IMR-90 (cell line): Measurements from ENCODE around the gene TSHZ1. TPM values are rescaled to one million over a fixed set of nuclear protein-coding genes. Genes with fewer than 3 reads are reported as not detected.

Experiments used
- ATAC-seq: fragments of 200-7000 bp; cut with Tn5 transposase; 2 replicates; pipeline ENCODE4 v1.9.1; 2020; ENCODE audit warnings: low read depth, mild to moderate bottlenecking, moderate library complexity
- BruUV-seq: library from RNA; stranded (reverse); fragments of 400-500 nt; replicated peaks from 2 replicates; lab custom pipeline; 2021; lab: Mats Ljungman, UMichigan
- CTCF ChIA-PET: fragments of 300-600 bp; formaldehyde crosslinking; extraction: SDS; loops from one replicate; lab custom pipeline; 2021; ENCODE audit warnings: antibody characterized with exemption; lab: Yijun Ruan, JAX
- POLR2A ChIA-PET: fragments of 300-600 bp; sonication (Branson Sonifier 250); formaldehyde crosslinking; loops from one replicate; lab custom pipeline; 2022; ENCODE audit warnings: antibody characterized with exemption; ENCODE audit not compliant: unreplicated experiment; lab: Charles Lee
- DNase-seq: peaks from one replicate; pipeline ENCODE4 v3.0.0; 2013
- H2AFZ ChIP-seq: replicated peaks from 2 replicates; pipeline ENCODE3; 2013; ENCODE audit warnings: low read length, mild to moderate bottlenecking; ENCODE audit not compliant: poor library complexity
- H2AK5ac ChIP-seq: 2 replicates; pipeline ENCODE4 v1.6.1; 2013; ENCODE audit warnings: low read depth, low read length, inconsistent platforms
- H2AK9ac ChIP-seq: replicated peaks from 2 replicates; pipeline ENCODE3; 2013; ENCODE audit warnings: mild to moderate bottlenecking, low read depth, low read length, moderate library complexity; ENCODE audit not compliant: poor library complexity
- H2BK120ac ChIP-seq: 2 replicates; pipeline ENCODE4 v1.6.1; 2013; ENCODE audit warnings: low read depth, low read length, inconsistent platforms
- H2BK15ac ChIP-seq: 3 replicates; pipeline ENCODE4 v1.6.1; 2013; ENCODE audit warnings: low read depth, low read length, inconsistent platforms
- H2BK20ac ChIP-seq: 2 replicates; pipeline ENCODE4 v1.6.1; 2013; ENCODE audit warnings: low read depth, mild to moderate bottlenecking, inconsistent platforms, low read length, moderate library complexity
- H2BK5ac ChIP-seq: 2 replicates; pipeline ENCODE4 v1.6.1; 2013; ENCODE audit warnings: mild to moderate bottlenecking, low read depth, low read length, inconsistent platforms; ENCODE audit not compliant: poor library complexity, severe bottlenecking
- H3K14ac ChIP-seq: replicated peaks from 2 replicates; pipeline ENCODE4 v1.6.1; 2013; ENCODE audit warnings: low read depth, low read length, inconsistent platforms
- H3K18ac ChIP-seq: 2 replicates; pipeline ENCODE4 v1.6.1; 2013; ENCODE audit warnings: low read depth, low read length, control low read depth
- H3K23ac ChIP-seq: 2 replicates; pipeline ENCODE4 v1.6.1; 2013; ENCODE audit warnings: low read depth, low read length, inconsistent platforms
- H3K27ac ChIP-seq: 2 replicates; pipeline ENCODE4 v1.5.1; 2013; ENCODE audit warnings: mild to moderate bottlenecking, control low read depth, low read length; ENCODE audit not compliant: insufficient read depth
- H3K27me3 ChIP-seq: 2 replicates; pipeline ENCODE4 v1.6.1; 2013; ENCODE audit warnings: low read length; ENCODE audit not compliant: control insufficient read depth, insufficient read depth
- H3K36me3 ChIP-seq: 2 replicates; pipeline ENCODE4 v1.6.1; 2013; ENCODE audit warnings: low read length, mixed read lengths; ENCODE audit not compliant: control insufficient read depth, insufficient read depth
- H3K4ac ChIP-seq: 2 replicates; pipeline ENCODE4 v1.6.1; 2013; ENCODE audit warnings: low read depth, low read length, inconsistent platforms
- H3K4me1 ChIP-seq: 2 replicates; pipeline ENCODE4 v1.6.1; 2013; ENCODE audit warnings: low read length, mixed read lengths; ENCODE audit not compliant: control insufficient read depth, insufficient read depth
- H3K4me2 ChIP-seq: 2 replicates; pipeline ENCODE4 v1.6.1; 2013; ENCODE audit warnings: low read depth, mild to moderate bottlenecking, control low read depth, low read length, moderate library complexity
- H3K4me3 ChIP-seq: 2 replicates; pipeline ENCODE4 v1.5.1; 2013; ENCODE audit warnings: low read depth, mild to moderate bottlenecking, control low read depth, low read length, moderate library complexity; ENCODE audit not compliant: insufficient read depth
- H3K56ac ChIP-seq: 2 replicates; pipeline ENCODE4 v1.6.1; 2013; ENCODE audit warnings: low read length, inconsistent platforms; ENCODE audit not compliant: insufficient read depth; ENCODE audit errors: extremely low read depth
- H3K79me1 ChIP-seq, 2 experiments: 2 replicates each; pipeline ENCODE4 v1.6.1; 2013; ENCODE audit warnings: low read length in 2 of 2, inconsistent platforms in 1 of 2, low read depth in 1 of 2
- H3K9ac ChIP-seq: 2 replicates; pipeline ENCODE4 v1.6.1; 2013; ENCODE audit warnings: low read depth, low read length, control low read depth
- H3K9me1 ChIP-seq: 2 replicates; pipeline ENCODE4 v1.6.1; 2013; ENCODE audit warnings: low read length, inconsistent platforms; ENCODE audit not compliant: insufficient read depth
- H3K9me3 ChIP-seq: 2 replicates; pipeline ENCODE4 v1.6.1; 2013; ENCODE audit warnings: low read length; ENCODE audit not compliant: control insufficient read depth, insufficient read depth
- H4K20me1 ChIP-seq: 2 replicates; pipeline ENCODE4 v1.6.1; 2013; ENCODE audit warnings: low read length, inconsistent platforms; ENCODE audit not compliant: insufficient read depth
- H4K5ac ChIP-seq: 2 replicates; pipeline ENCODE4 v1.6.1; 2013; ENCODE audit warnings: mild to moderate bottlenecking, low read depth, low read length, control low read depth
- H4K8ac ChIP-seq, 2 experiments: 2 replicates each; pipeline ENCODE4 v1.6.1; 2013; ENCODE audit warnings: low read depth in 2 of 2, low read length in 2 of 2, control low read depth in 1 of 2, inconsistent platforms in 1 of 2
- H4K91ac ChIP-seq: 2 replicates; pipeline ENCODE4 v1.6.1; 2013; ENCODE audit warnings: low read depth, low read length, inconsistent platforms; ENCODE audit not compliant: insufficient read depth
- FOS ChIP-seq: fragments of 150-350 bp; IDR thresholded peaks from 2 replicates; pipeline ENCODE4 v1.6.1; 2016; ENCODE audit warnings: low read depth, low read length
- MAFK ChIP-seq: IDR thresholded peaks from 2 replicates; pipeline ENCODE4 v1.6.1; 2012; ENCODE audit warnings: low read depth, low read length, improper control_type of control experiment
- MAZ ChIP-seq: IDR thresholded peaks from 2 replicates; pipeline ENCODE4 v1.6.1; 2012; ENCODE audit warnings: low read depth, mild to moderate bottlenecking, low read length, improper control_type of control experiment, moderate library complexity, borderline replicate concordance
- NFE2L2 ChIP-seq: fragments of 150-350 bp; IDR thresholded peaks from 2 replicates; pipeline ENCODE4 v1.6.1; 2016; ENCODE audit warnings: low read depth, mild to moderate bottlenecking, low read length
- POLR2A ChIP-seq: IDR thresholded peaks from 2 replicates; pipeline ENCODE4 v1.6.1; 2012; ENCODE audit warnings: mild to moderate bottlenecking, low read depth, low read length
- RAD21 ChIP-seq: IDR thresholded peaks from 2 replicates; pipeline ENCODE4 v1.6.1; 2012; ENCODE audit warnings: low read length, improper control_type of control experiment
- RFX5 ChIP-seq: IDR thresholded peaks from 2 replicates; pipeline ENCODE4 v1.8.0; 2012; ENCODE audit warnings: low read depth, mild to moderate bottlenecking, low read length, moderate library complexity
- SMC3 ChIP-seq: fragments of 150-350 bp; IDR thresholded peaks from 2 replicates; pipeline ENCODE4 v1.6.1; 2016; ENCODE audit warnings: low read depth, mild to moderate bottlenecking, antibody characterized with exemption, low read length, moderate library complexity
- USF2 ChIP-seq: fragments of 150-350 bp; IDR thresholded peaks from 2 replicates; pipeline ENCODE4 v1.6.1; 2017; ENCODE audit warnings: mild to moderate bottlenecking, antibody characterized with exemption, low read length, low read depth
- WGBS, 2 experiments: methylation state at CpG; one replicate each; pipeline versions ENCODE4 v1.1.5 to v1.1.7; 2013; ENCODE audit warnings: missing lambda C conversion rate in 2 of 2; ENCODE audit not compliant: insufficient read length in 1 of 2; ENCODE audit errors: extremely low coverage in 2 of 2; 5-methylcytosine and 5-hydroxymethylcytosine counted together
- dilution Hi-C: fragments of 300-500 bp; cut with HindIII; formaldehyde crosslinking; loops from one replicate; pipeline ENCODE4 v1.14.3; 2018; ENCODE audit warnings: low sequenced_read_pairs; ENCODE audit not compliant: unreplicated experiment
- in situ Hi-C: fragments of 300-500 bp; cut with MboI; formaldehyde crosslinking; loops from 3 replicates; pipeline ENCODE4 v1.14.3; 2019; ENCODE audit warnings: low sequenced_read_pairs, inconsistent platforms, mixed read lengths
- intact Hi-C: fragments of 100-400 bp; cut with micrococcal nuclease; formaldehyde crosslinking; loops from 2 replicates; pipeline ENCODE4 v1.10.0; 2022
- polyA plus RNA-seq, 3 experiments: library from polyadenylated mRNA; depleted of rRNA; stranded (reverse); fragments of >200 nt; gene quantifications; 2 replicates each; pipeline ENCODE4 v1.2.3, GENCODE V29; 2012; ENCODE audit warnings: low replicate concordance in 1 of 3
- total RNA-seq: library from RNA; depleted of rRNA; stranded (reverse); fragments of >200 nt; gene quantifications from 2 replicates; pipeline ENCODE4 v1.2.3, GENCODE V29; 2012

The TSHZ1 gene
- total and polyA plus RNA-seq, 2 of the 4 experiments (the other 2 are of a cell fraction): 7.1 to 10.0 TPM

GRCh38 chr18:75264195-75264594 is 53.6 kb downstream of the TSHZ1 start:
- no peak overlapping the region for H3K4me2 ChIP-seq

More at GRCh38 chr18:75264195-75264594, 53.6 kb downstream of the TSHZ1 start:
- H3K27me3 ChIP-seq: no peaks in the 10 kb centered on the region
- dilution Hi-C loops (no loop called here), intact Hi-C loops (no loop called here), in situ Hi-C loops (no loop called here)
- no peak overlapping the region for H2AK9ac ChIP-seq
- ChIA-PET POLR2A (interaction anchor here (0.6 kb wide), 1 partner anchor 13 kb away, joined by 3 read pairs; no protein-coding TSS in a partner anchor), CTCF (no interaction called here)
- H3K14ac ChIP-seq: no peak overlapping the region
- TF ChIP-seq RAD21 (no peak), NFE2L2 (no peak), SMC3 (no peak), FOS (no peak), MAFK (no peak), POLR2A (no peak), MAZ (no peak), RFX5 (no peak), USF2 (no peak)
- H2BK15ac ChIP-seq: no peak overlapping the region
- WGBS, 2 experiments: no CpG with 5 or more reads among the region's 6 CpGs
- H2BK120ac ChIP-seq: no peak overlapping the region
- H3K9me1 ChIP-seq: peaks cover 3% of the 10 kb centered on the region
- no peak overlapping the region for H2BK5ac ChIP-seq
- no peak overlapping the region for H3K9ac ChIP-seq
- H4K20me1 ChIP-seq: no peaks in the 10 kb centered on the region
- H4K8ac ChIP-seq: no peak overlapping the region
- H3K56ac ChIP-seq: no peak overlapping the region
- 0 out of 2 replicates have a peak overlapping the region, but pooled peaks have one; percentile 40 for H3K23ac ChIP-seq
- no peak overlapping the region for H3K27ac ChIP-seq
- H3K9me3 ChIP-seq: no peaks in the 10 kb centered on the region
- H3K4ac ChIP-seq: no peak overlapping the region
- no peak overlapping the region for H4K5ac ChIP-seq
- H3K18ac ChIP-seq: no peak overlapping the region
- no peak overlapping the region for H2AFZ ChIP-seq
- H3K79me1 ChIP-seq: peaks cover 6 to 33% of the 10 kb centered on the region in 2 experiments; a peak in 3 of 4 replicates
- H2AK5ac ChIP-seq: no peak overlapping the region
- H2BK20ac ChIP-seq: no peak overlapping the region
- no peaks in the 10 kb centered on the region for H3K36me3 ChIP-seq
- no peaks in the 10 kb centered on the region; the same call in 1 of the 2 replicates for H3K4me1 ChIP-seq
- BruUV-seq: no TSS peak
- no peak overlapping the region for H3K4me3 ChIP-seq
- DNase-seq: no peak
- no peak for ATAC-seq
- H4K91ac ChIP-seq: no peak overlapping the region
